Islet of Langerhans (tissue), 1 donor: ENCODE measurements around the gene GNPTG.

Experiments
- FAIRE-seq: peaks from one replicate; lab custom pipeline; 2011; peaks lifted over from hg19 to GRCh38; lab: Jason Lieb, UNC

The GNPTG gene

GRCh38 chr16:1394367-1394951 is 42.7 kb downstream of the GNPTG start:
- FAIRE-seq: no peak

GRCh38 chr16:1395444-1396031 is 43.8 kb downstream of the GNPTG start:
- FAIRE-seq: no peak

- FAIRE-seq: no peak
Measured at GRCh38 chr16:1397779-1398178, 46.0 kb downstream of the GNPTG start.

- FAIRE-seq: no peak
Measured at GRCh38 chr16:1398351-1398750, 46.6 kb downstream of the GNPTG start.

GRCh38 chr16:1398826-1399581 is 47.3 kb downstream of the GNPTG start:
- FAIRE-seq: no peak

GRCh38 chr16:1401061-1401757 is 49.5 kb downstream of the GNPTG start:
- no peak for FAIRE-seq

GRCh38 chr16:1401758-1402154 is 50.0 kb downstream of the GNPTG start:
- no peak for FAIRE-seq

- FAIRE-seq: no peak
Measured at GRCh38 chr16:1403036-1403435, 51.3 kb downstream of the GNPTG start.

- FAIRE-seq: no peak
Measured at GRCh38 chr16:1403733-1404132, 52.0 kb downstream of the GNPTG start.

GRCh38 chr16:1407753-1408152 is 56.0 kb downstream of the GNPTG start:
- FAIRE-seq: no peak

GRCh38 chr16:1408171-1408837 is 56.6 kb downstream of the GNPTG start:
- FAIRE-seq: no peak

GRCh38 chr16:1412847-1413246 is 61.1 kb downstream of the GNPTG start:
- FAIRE-seq: no peak
